ENCODE measurements around the gene ENPEP.

The ENPEP gene

DNA sequence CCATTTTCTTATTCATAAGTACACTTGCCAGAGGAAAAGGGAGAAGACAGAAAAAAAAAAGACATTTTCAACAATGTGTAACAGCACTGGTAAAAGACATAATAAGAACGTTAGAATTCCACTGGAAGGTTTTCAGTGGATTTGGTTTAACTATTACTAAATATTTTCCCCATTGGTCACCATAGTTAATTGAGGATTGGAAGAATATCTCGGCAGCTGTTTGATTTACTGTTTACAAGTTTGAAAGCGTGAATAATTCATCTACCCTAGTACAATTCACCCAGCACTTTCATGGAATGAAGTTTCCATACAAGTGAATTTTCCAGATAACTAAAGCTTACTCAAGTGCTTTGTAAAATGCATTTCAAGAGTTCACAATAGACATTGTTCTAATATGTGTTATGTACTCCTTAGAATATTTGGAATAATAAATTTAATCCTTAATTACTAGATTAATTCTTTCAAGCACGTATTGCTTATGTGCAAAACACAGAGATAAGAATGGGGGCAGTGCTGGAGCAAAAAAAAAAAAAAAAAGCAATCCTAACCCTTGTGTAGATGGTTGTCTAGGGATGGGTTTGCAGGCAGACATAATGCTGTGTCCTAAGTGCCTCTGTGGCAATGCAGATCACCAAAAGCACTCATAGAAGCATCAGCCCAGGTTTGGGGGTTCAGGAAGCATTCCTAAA, 57.1 kb downstream of the ENPEP start:
- Histone ChIP-seq H3K4me3 (no peak overlapping the region), H3K27me3 (no peaks in the 10 kb centered on the region), H3K27ac (no peak overlapping the region), H3K4me1 (no peaks in the 10 kb centered on the region), H3K9me3 (peaks cover 0 to 6% (median 0%) of the 10 kb centered on the region in 3 donors), H3K36me3 (no peaks in the 10 kb centered on the region)
- TF ChIP-seq, protein P1, sequence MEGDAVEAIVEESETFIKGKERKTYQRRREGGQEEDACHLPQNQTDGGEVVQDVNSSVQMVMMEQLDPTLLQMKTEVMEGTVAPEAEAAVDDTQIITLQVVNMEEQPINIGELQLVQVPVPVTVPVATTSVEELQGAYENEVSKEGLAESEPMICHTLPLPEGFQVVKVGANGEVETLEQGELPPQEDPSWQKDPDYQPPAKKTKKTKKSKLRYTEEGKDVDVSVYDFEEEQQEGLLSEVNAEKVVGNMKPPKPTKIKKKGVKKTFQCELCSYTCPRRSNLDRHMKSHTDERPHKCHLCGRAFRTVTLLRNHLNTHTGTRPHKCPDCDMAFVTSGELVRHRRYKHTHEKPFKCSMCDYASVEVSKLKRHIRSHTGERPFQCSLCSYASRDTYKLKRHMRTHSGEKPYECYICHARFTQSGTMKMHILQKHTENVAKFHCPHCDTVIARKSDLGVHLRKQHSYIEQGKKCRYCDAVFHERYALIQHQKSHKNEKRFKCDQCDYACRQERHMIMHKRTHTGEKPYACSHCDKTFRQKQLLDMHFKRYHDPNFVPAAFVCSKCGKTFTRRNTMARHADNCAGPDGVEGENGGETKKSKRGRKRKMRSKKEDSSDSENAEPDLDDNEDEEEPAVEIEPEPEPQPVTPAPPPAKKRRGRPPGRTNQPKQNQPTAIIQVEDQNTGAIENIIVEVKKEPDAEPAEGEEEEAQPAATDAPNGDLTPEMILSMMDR (IDR thresholded peaks at IDR 0.05) = no peak
- DNase-seq = no peak
- intact Hi-C loops (cut with DNase I; ENCODE audit: low total_unique reads) = no loop called here

DNA sequence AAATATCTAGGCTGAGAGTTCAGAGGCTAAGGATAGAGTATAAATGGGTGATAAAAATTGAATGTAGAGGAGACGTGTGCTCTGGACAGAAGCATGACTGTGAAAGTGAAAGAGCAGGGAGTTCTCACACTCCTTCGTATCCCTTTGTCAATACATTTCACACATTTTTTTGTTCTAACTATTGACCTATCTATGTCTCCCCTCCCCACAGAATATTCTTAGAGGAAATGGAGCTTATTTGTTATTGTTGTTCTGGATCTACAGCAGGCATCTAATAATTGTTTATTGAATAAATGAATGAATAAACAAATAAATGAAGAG, 57.6 kb downstream of the ENPEP start:
- intact Hi-C loops (cut with DNase I; ENCODE audit: low total_unique reads) = no loop called here
- Histone ChIP-seq H3K4me1 (no peaks in the 10 kb centered on the region), H3K36me3 (no peaks in the 10 kb centered on the region), H3K27ac (no peak overlapping the region), H3K27me3 (no peaks in the 10 kb centered on the region), H3K9me3 (peaks cover 0 to 6% (median 0%) of the 10 kb centered on the region in 3 donors), H3K4me3 (no peak overlapping the region)
- no peak for DNase-seq
- TF ChIP-seq, protein P1 (IDR thresholded peaks at IDR 0.05) = no peak

DNA sequence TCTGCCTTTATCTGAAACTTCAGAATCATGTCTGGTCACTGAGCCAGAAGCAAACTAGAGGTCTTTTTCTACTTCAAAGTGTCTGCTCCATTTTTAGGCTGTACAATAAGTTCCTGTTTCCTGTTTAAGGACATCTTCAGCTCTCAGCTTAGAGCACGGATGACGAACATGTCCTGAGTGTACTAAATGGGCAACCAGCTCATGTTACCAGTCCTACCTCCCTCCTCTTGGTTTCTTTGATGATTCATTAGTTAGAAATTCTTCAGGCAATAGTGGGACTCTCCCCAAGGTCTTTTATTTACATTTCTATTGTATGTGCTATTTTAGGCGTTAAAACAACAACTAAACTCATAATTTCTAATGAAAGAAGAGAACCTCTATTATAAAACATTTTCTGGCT, 58.0 kb downstream of the ENPEP start:
- Histone ChIP-seq H3K9me3 (peaks cover 0 to 6% (median 0%) of the 10 kb centered on the region in 3 donors), H3K27ac (no peak overlapping the region), H3K4me1 (no peaks in the 10 kb centered on the region), H3K36me3 (no peaks in the 10 kb centered on the region), H3K4me3 (no peak overlapping the region), H3K27me3 (no peaks in the 10 kb centered on the region)
- DNase-seq = no peak
- intact Hi-C loops (cut with DNase I; ENCODE audit: low total_unique reads) = no loop called here
- TF ChIP-seq, protein P1 (IDR thresholded peaks at IDR 0.05) = no peak

DNA sequence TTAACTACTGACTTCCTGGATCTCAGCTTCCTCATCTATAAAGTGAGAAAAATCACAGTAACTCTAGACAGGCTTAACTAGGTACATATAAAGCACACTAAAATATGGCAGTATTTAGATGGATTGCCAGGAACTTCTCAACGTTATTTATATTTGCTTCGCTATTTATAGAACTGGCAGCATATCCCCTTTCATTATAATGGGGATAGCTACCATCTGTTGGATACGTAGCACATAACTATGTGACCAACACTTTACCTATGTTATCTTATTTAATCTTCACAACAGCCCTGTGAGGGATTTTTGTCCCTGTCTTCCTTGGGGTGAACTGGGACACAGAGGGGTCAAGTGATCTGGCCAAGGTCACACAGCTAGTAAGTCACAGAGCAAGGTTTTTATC, 64.6 kb downstream of the ENPEP start:
- H3K36me3 ChIP-seq = no peaks in the 10 kb centered on the region
- peaks cover 0 to 6% (median 0%) of the 10 kb centered on the region in 3 donors for H3K9me3 ChIP-seq
- no peak for DNase-seq
- no peak overlapping the region for H3K4me3 ChIP-seq
- H3K27me3 ChIP-seq = no peaks in the 10 kb centered on the region
- no peak overlapping the region for H3K27ac ChIP-seq
- intact Hi-C loops (cut with DNase I; ENCODE audit: low total_unique reads) = no loop called here
- TF ChIP-seq, protein P1 (IDR thresholded peaks at IDR 0.05) = no peak
- H3K4me1 ChIP-seq = no peaks in the 10 kb centered on the region

DNA sequence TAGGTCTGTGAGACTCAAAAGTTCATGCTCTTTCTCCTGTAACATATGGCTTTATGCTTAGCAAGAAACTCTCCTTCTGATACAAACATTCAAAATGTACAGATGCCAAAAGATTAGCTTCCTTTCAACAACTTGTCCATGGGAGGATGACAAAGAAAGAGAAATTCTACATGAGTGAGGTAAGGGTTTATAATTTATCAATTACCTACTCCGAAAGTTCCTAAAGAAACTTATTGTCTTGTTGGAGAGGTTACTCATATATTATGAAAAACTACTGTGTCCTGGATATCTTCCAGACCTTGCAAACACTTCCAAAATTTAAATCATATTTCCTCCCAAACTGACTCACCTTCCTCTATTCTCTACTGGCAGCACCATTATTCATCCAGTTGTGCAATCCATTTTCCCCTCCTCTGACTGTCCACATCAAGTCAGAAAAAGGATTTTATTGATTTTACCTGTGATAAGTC, 65.1 kb downstream of the ENPEP start:
- Histone ChIP-seq H3K9me3 (peaks cover 0 to 6% (median 0%) of the 10 kb centered on the region in 3 donors), H3K36me3 (no peaks in the 10 kb centered on the region), H3K27ac (no peak overlapping the region), H3K4me3 (no peak overlapping the region), H3K27me3 (no peaks in the 10 kb centered on the region), H3K4me1 (no peaks in the 10 kb centered on the region)
- intact Hi-C loops (cut with DNase I; ENCODE audit: low total_unique reads) = no loop called here
- DNase-seq = no peak
- TF ChIP-seq, protein P1 (IDR thresholded peaks at IDR 0.05) = no peak
